Keratinocyte (primary cell): ENCODE data around the gene ZNF264. TPM values are rescaled to one million over a fixed set of nuclear protein-coding genes. Genes with fewer than 3 reads are reported as not detected.

Source experiments
- DNase-seq: peaks from one replicate; pipeline ENCODE4 v3.0.0-alpha.2; 2011; ENCODE audit warnings: low read depth, missing footprints, low spot score
- FAIRE-seq: peaks from 2 replicates; lab custom pipeline; 2011; peaks lifted over from hg19 to GRCh38; lab: Jason Lieb, UNC
- H2AFZ ChIP-seq: 2 replicates; pipeline ENCODE4 v1.6.0; 2012; ENCODE audit warnings: low read length, control low read depth, inconsistent platforms; ENCODE audit not compliant: control insufficient read depth
- H3K27ac ChIP-seq: 2 replicates; pipeline ENCODE4 v1.5.1; 2011; ENCODE audit warnings: low read length; ENCODE audit not compliant: control insufficient read depth, insufficient read depth
- H3K27me3 ChIP-seq: 3 replicates; pipeline ENCODE4 v1.6.0; 2011; ENCODE audit warnings: low read length; ENCODE audit not compliant: control insufficient read depth, insufficient read depth; ENCODE audit errors: extremely low read depth
- H3K36me3 ChIP-seq, 2 experiments: 2 replicates in 1 of 2; 3 replicates in 1 of 2; pipeline ENCODE4 v1.5.1; 2011; ENCODE audit warnings: low read length in 2 of 2, mild to moderate bottlenecking in 1 of 2; ENCODE audit not compliant: control insufficient read depth in 2 of 2, insufficient read depth in 2 of 2; ENCODE audit errors: extremely low read depth in 1 of 2
- H3K4me1 ChIP-seq: 3 replicates; pipeline ENCODE4 v1.5.1; 2011; ENCODE audit warnings: low read length; ENCODE audit not compliant: control insufficient read depth, insufficient read depth; ENCODE audit errors: extremely low read depth
- H3K4me2 ChIP-seq: 3 replicates; pipeline ENCODE4 v1.6.0; 2011; ENCODE audit warnings: low read depth, low read length; ENCODE audit not compliant: control insufficient read depth, insufficient read depth; ENCODE audit errors: extremely low read depth
- H3K4me3 ChIP-seq, 3 experiments: fragments of 200-600 bp in 1 of 3; sonication (generic) in 1 of 3; 2 replicates in 2 of 3; 3 replicates in 1 of 3; pipeline ENCODE4 v1.5.1; 2011 to 2016; ENCODE audit warnings: low read length in 3 of 3, mild to moderate bottlenecking in 3 of 3, control low read depth in 2 of 3, inconsistent platforms in 1 of 3, low read depth in 1 of 3, mixed read lengths in 1 of 3, mixed run types in 1 of 3, moderate library complexity in 1 of 3; ENCODE audit not compliant: control insufficient read depth in 2 of 3, insufficient read depth in 2 of 3; ENCODE audit errors: extremely low read depth in 1 of 3
- H3K79me2 ChIP-seq: 2 replicates; pipeline ENCODE4 v1.6.0; 2012; ENCODE audit warnings: low read length; ENCODE audit not compliant: control insufficient read depth, insufficient read depth
- H3K9ac ChIP-seq: 3 replicates; pipeline ENCODE4 v1.6.0; 2011; ENCODE audit warnings: low read length; ENCODE audit not compliant: control insufficient read depth, insufficient read depth; ENCODE audit errors: extremely low read depth
- H3K9me1 ChIP-seq: 3 replicates; pipeline ENCODE4 v1.6.0; 2011; ENCODE audit warnings: low read length; ENCODE audit not compliant: control insufficient read depth, insufficient read depth; ENCODE audit errors: extremely low read depth
- H3K9me3 ChIP-seq: 2 replicates; pipeline ENCODE4 v1.5.1; 2012; ENCODE audit warnings: low read depth, low read length; ENCODE audit not compliant: control insufficient read depth
- H4K20me1 ChIP-seq: 3 replicates; pipeline ENCODE4 v1.6.0; 2011; ENCODE audit warnings: low read length; ENCODE audit not compliant: control insufficient read depth, insufficient read depth; ENCODE audit errors: extremely low read depth
- CTCF ChIP-seq, 3 experiments: IDR thresholded peaks in 1 of 3; conservative IDR thresholded peaks in 1 of 3; optimal IDR thresholded peaks in 1 of 3; 2 replicates in 2 of 3; 3 replicates in 1 of 3; pipeline versions ENCODE3 to v1.5.1; 2011; ENCODE audit warnings: low read length in 3 of 3, mild to moderate bottlenecking in 3 of 3, moderate library complexity in 2 of 3, control low read depth in 1 of 3, inconsistent platforms in 1 of 3; ENCODE audit not compliant: insufficient read depth in 2 of 3; ENCODE audit errors: extremely low read depth in 1 of 3
- EZH2 ChIP-seq: IDR thresholded peaks from one replicate; pipeline ENCODE4 v1.6.1; 2012; ENCODE audit warnings: inconsistent platforms, mild to moderate bottlenecking, low read length, moderate library complexity
- dilution Hi-C: fragments of 300-500 bp; cut with MboI; formaldehyde crosslinking; loops from one replicate; pipeline ENCODE4 v1.7.0; 2020; ENCODE audit warnings: low sequenced_read_pairs; ENCODE audit not compliant: extremely low pct_ligation_motif_present
- polyA plus RNA-seq, 5 experiments: library from polyadenylated mRNA; depleted of rRNA in 3 of 5; stranded (reverse) in 3 of 5; stranded (forward) in 1 of 5; unstranded in 1 of 5; fragments of >200 nt; gene quantifications; 1 replicate in 1 of 5; 2 replicates in 3 of 5; 3 replicates in 1 of 5; pipeline versions ENCODE4 v1.2.1 to v1.2.3, GENCODE V29; 2011 to 2012; ENCODE audit warnings: missing spikeins in 2 of 5, low read depth in 1 of 5, low replicate concordance in 1 of 5

Gene ZNF264
- polyA plus RNA-seq, 1 donor (not counting 4 experiments of a cell fraction or from before 2014, with no cell fraction given), result 7.4 TPM

GRCh38 chr19:57171551-57172081 lies 19.7 kb upstream of the ZNF264 start:
- DNase-seq (no peak), FAIRE-seq (no peak)
- H3K27ac ChIP-seq, result no peak overlapping the region
- H3K9ac ChIP-seq, result no peak overlapping the region
- H3K4me1 ChIP-seq, result no peaks in the 10 kb centered on the region
- H3K27me3 ChIP-seq, result no peaks in the 10 kb centered on the region
- H3K9me1 ChIP-seq, result no peaks in the 10 kb centered on the region
- no peaks in the 10 kb centered on the region for H3K36me3 ChIP-seq
- H2AFZ ChIP-seq, result peak overlapping the region; percentile 68
- H3K79me2 ChIP-seq, result no peaks in the 10 kb centered on the region
- peak overlapping the region; percentile 52 for H3K4me2 ChIP-seq
- dilution Hi-C loops, result no loop called here
- no peak for TF ChIP-seq EZH2
- TF ChIP-seq CTCF (optimal IDR thresholded peaks at IDR 0.05 in 1 of 3, IDR thresholded peaks at IDR 0.05 in 1 of 3, conservative IDR thresholded peaks at IDR 0.05 in 1 of 3; ENCODE audit: extremely low read depth in 1 of 3, insufficient read depth in 2 of 3, low read length in 3 of 3), result no peak
- no peaks in the 10 kb centered on the region for H3K9me3 ChIP-seq
- peak overlapping the region in 2 of 3 experiments; percentile 15 to 44 for H3K4me3 ChIP-seq
- H4K20me1 ChIP-seq, result no peaks in the 10 kb centered on the region

GRCh38 chr19:57190301-57190700 lies 999 bp upstream of the ZNF264 start:
- no peaks in the 10 kb centered on the region for H3K9me3 ChIP-seq
- dilution Hi-C loops, result no loop called here
- no peaks in the 10 kb centered on the region for H3K9me1 ChIP-seq
- no peak overlapping the region for H2AFZ ChIP-seq
- H3K4me1 ChIP-seq, result peaks cover 10% of the 10 kb centered on the region
- H3K4me2 ChIP-seq, result no peak overlapping the region
- no peak for TF ChIP-seq EZH2
- TF ChIP-seq CTCF (optimal IDR thresholded peaks at IDR 0.05 in 1 of 3, IDR thresholded peaks at IDR 0.05 in 1 of 3, conservative IDR thresholded peaks at IDR 0.05 in 1 of 3; ENCODE audit: extremely low read depth in 1 of 3, insufficient read depth in 2 of 3, low read length in 3 of 3), result no peak
- H3K36me3 ChIP-seq, result peaks cover 2 to 18% of the 10 kb centered on the region in 2 experiments
- no peak for FAIRE-seq
- DNase-seq, result no peak
- no peaks in the 10 kb centered on the region for H3K27me3 ChIP-seq
- H3K4me3 ChIP-seq, result no peak overlapping the region
- H3K27ac ChIP-seq, result no peak overlapping the region
- H3K79me2 ChIP-seq, result peaks cover 40% of the 10 kb centered on the region
- no peak overlapping the region for H3K9ac ChIP-seq
- H4K20me1 ChIP-seq, result peaks cover 2% of the 10 kb centered on the region
